Myocyte (in vitro differentiated cells): Measurements from ENCODE around the gene ANKLE2. TPM values are rescaled to one million over a fixed set of nuclear protein-coding genes. Genes with fewer than 3 reads are reported as not detected.
"Not testable (repeated sequence)": the region's sequence is repeated elsewhere in the genome, so short reads cannot be mapped to it uniquely, and the experiment has no call there.

ENCODE experiments used
- DNase-seq: peaks from one replicate; pipeline ENCODE4 v3.0.0-alpha.2; 2012; ENCODE audit warnings: low read depth
- total RNA-seq: library from RNA; depleted of rRNA; stranded (reverse); fragments of >200 nt; gene quantifications from 2 replicates; pipeline ENCODE4 v1.2.3, GENCODE V29; 2014

ANKLE2 gene
- total RNA-seq, 1 donor from 2014 or later, result 51.6 TPM

DNA sequence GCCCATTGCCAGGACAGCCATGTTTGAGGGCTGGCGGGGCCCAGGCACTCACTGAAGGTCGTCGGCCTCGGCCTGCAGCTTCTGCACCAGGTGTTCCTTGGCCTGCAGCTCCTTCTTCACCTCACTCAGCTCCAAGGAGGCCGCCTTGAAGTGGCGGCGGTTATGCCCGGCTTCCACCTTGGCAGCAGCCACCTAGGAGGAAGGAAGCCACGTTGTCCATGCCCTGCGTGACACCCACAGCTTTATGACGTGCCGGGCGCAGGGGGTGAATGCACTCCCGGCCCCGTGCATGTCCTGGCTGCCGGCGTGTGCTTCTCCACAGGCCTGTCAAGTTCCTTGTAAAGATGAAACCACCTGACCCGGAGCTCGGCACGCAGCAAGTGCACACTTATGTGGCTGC is 16.0 kb upstream of the ANKLE2 start:
- no peak for DNase-seq

DNA sequence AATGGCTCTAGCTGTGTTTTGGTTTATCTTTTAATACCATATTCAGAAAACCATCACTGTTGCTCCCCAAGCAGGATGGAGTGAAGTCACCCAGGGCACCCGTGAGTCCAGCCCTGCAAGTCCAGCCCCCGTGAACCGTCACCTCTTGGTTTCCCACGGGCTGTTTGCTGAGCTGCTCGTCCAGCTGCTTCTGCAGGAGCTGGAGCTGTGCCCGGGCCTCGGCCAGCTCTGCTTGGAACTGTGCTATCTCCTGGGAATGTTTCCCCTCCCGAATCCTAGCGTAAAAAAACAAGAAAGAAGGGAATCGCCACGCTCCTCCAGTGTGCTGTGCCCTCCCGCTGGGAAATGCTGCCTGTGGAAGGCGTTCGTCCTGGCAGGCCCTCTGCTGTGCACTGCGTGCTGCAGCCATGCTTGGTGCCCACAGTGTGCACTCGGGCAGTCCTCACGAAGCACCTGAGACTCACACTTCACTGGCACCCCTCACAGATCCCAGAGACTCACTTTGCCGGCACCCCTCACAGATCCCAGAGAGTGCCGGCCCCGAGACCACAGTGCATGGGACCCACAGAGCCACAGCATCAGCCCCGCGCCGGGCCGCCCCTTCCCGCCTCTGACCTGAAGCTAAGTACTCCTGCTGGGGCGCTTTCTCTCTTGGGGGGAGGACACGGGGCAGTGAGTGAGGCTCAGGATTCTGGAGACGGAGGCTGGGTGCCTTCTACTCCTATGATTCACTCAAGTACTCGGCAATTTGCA is 15.4 kb upstream of the ANKLE2 start:
- DNase-seq, result peak; percentile 85

DNA sequence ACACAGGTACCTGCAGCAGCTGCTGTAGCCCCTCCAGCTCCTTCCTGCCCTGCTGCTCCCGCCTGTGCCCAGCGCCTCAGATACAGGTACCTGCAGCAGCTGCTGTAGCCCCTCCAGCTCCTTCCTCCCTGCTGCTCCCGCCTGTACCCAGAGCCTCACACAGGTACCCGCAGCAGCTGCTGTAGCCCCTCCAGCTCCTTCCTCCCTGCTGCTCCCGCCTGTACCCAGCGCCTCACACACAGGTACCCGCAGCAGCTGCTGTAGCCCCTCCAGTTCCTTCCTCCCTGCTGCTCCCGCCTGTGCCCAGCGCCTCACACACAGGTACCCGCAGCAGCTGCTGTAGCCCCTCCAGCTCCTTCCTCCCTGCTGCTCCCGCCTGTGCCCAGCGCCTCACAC is 14.6 kb upstream of the ANKLE2 start:
- DNase-seq, result not testable (repeated sequence)

DNA sequence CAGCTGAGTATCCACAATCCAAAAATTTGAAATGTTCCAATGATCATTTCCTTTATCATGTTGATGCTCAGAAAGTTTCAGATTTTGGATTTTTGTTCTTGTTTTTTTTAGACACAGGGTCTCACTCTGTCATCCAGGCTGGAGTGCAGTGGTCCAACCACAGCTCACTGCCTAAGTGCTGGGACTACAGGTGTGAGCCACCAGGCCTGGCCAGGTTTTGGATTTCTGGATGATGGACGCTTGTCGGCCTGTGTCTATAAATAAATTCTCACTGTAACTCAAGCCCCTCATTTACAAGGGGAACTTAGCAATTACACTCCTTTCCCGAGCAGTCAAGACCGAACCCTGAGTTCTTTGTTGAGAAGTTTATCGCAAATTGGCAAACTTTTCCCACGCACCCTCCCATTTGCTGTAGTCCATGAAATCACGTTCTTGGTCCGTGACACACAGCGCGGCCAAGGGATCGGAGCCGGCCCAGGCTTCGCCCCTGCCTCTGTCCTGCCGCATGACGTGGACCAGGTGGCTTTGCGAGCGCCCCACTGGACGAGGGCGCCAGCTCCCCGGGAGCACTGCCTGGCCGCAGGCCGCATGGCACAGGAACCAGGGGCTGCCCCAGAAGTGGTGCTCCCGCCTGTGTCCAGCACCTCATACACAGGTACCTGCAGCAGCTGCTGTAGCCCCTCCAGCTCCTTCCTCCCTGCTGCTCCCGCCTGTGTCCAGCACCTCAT is 14.0 kb upstream of the ANKLE2 start:
- no peak for DNase-seq

DNA sequence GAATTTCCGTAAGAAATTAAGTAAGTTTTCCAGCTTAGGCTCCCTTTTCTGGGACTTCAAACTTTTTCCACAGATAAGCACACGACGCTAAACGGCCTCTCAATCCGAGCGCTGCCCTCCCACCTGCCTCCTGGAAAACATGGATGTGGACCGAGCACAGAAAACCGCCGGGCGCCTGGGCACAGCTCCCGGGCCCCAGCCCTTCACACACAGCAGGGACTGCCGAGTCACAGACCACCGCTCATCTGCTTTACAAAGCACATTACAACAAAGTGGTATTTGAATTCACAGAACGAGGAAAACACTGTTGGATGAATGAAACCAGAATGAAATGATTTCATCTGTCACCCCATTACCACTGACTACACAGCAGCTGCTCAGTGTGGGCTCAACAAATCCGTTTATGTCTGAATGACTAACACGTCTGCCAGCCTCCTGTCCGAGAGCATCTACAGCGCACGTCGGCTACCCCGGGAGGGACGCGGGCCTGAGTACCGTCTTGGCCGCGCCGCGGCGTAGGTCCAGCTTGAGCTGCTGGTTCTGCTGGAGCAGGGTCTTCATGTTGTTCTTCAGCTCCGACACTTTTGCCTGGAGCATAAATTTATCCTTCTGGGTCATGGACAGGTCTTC is 13.1 kb upstream of the ANKLE2 start:
- peak; percentile 76 for DNase-seq

DNA sequence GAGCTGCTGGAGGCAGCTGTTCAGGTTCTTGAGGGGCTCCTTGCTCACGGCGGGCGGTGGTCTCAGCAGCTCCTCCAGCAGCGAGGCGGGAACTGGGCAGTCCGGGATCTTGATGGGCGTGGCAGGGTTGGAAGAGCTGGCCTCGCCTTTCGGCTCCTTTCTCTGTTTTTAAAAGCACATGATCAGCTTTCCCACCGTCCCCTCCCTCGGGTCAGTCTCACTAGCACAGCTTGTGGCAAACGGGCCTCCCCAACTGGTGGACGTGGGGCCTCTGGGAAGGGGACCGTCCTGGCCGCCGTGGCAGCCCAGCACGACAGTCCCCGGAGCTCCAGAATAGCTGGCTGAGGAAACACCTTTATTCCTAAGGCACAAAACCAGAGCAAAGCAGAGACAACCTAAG is 12.5 kb upstream of the ANKLE2 start:
- no peak for DNase-seq

DNA sequence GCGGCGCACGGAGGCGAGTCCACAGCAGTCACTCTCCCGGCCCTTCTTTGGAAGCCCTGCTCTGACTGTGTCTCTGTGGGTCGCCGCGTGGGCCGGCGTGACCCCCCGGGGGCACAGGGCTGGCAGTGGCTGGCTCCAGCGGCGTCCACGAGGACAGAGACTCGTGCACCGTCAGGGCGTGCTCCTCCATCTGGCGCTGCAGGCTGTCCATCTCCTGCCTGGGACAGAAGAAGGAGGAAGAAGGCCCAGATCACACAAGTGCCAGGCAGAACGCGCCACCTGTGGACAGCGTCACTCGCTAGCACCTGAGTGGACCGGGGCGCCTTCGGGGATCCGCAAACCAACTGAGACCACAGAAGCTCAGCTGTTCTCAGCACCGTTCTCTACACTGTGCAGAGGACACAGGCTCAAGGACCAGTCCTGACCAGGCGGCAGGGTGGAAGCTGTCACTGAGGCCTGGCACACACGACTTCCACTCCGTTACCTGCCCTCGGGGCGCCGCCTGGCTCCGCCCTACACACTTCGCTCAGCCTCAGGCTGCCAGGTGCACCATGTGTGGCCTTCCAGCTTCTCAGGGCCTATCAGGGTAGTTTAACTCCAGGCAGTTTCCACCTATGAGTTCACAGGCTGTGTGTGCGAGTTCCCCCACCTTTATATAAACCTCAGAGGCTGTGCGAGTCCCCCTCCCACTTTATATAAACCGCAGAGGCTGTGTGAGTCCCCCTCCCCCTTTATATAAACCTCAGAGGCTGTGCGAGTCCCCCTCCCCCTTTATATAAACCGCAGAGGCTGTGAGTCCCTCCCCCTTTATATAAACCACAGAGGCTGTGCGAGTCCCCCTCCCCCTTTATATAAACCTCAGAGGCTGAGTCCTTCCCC is 11.7 kb upstream of the ANKLE2 start:
- no peak for DNase-seq

DNA sequence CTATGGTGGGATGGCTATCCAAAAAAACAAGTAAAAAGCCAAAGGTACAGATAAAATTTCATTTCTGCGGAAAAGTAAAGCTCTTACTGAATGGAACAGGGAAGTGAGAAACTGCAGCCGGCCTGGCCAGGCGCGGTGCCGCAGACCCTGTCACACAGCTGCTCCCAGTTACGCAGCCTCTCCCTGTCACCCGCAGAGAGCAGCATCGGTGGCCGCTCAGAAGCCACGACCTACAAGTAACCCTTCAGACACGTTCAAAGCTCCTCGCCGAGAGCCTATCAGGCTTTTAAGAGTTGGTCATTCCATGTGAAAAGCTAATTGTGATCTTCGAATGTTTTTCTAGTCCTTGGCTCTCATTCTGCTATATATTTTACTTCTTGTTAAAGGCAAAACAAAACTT is 11.0 kb upstream of the ANKLE2 start:
- DNase-seq, result no peak

DNA sequence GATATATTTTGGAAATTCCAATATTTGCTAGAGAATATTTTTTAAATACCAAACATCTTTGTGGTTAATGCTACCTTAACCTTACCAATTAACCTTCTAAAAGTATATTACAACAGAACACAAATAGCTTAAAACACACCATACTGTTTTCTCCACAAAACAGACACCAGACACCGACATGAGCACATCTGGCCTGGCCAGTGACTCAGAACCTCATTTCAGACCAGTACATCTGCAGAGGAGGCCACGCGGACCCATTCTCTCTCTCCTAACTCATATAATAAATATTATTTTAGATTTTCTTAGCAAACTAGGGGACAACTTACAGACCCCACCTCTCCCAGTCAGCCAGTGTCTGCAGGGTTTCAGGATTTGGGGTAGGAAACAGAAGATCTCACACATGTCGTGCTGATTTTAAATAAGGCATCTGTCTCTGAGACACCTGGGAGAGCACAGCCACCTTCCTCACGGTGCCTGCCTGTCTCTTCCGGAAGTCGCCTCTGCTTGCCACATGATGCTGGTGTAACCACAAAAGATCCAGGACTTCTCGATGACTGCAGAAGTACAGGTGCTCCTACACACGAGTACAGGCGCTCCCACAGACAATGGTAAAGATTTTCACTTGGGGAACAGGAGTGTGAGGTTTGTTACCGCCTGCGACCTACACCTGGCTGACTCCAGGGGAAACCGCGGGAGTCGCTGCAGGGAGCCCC is 9.7 kb upstream of the ANKLE2 start:
- DNase-seq, result no peak

DNA sequence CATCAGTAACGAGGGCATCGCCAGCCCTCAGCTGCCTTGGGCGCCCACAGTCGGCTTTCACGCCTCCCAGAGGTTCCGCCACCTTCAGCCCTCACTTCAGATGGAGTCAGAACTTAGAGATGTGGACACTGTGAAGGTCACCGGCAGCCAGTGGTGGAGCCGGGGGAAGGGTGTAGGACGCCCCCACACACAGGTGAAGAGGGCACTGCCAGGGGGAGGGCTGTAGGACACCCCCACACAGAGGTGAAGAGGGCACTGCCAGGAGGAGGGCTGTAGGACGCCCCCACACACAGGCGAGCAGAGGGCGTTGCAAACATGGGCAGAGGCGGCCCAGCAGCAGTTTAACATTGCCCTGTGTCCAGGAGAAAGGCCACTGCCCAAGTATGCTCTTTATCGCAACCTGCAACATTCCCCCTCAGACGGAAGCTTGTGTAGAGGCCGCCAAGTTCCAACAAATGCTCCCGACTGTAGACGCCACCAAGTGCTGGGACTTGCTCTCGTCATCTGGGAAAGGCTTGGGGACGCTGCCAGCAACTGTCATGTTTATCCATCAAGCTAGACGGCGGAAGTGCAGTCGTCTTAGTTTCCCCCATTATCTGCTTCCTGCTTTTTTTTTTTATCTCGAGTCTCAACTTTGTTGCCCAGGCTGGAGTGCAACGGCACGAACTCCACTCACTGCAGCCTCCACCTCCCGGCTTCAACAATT is 4.9 kb upstream of the ANKLE2 start:
- DNase-seq, result peak; percentile 42

DNA sequence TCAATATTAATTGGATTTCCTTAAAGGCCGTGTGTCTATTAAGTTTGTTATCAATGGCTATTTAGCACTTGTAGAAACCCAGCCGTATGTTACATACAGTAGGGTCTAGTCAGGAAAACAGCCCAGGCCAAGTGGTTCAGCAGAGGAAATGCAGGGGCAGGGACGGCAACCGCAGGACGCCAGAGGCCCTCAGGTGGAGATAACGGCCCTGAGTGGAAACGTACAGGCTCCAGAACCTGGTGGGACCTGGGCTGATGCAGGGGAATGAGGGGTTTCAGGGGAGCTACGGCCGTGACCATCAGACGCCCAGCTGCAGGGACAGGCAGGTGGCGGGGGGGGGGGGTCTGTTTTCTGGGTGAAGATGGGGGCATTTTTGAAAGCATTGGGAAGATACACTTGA is 3.7 kb upstream of the ANKLE2 start:
- DNase-seq, result no peak

DNA sequence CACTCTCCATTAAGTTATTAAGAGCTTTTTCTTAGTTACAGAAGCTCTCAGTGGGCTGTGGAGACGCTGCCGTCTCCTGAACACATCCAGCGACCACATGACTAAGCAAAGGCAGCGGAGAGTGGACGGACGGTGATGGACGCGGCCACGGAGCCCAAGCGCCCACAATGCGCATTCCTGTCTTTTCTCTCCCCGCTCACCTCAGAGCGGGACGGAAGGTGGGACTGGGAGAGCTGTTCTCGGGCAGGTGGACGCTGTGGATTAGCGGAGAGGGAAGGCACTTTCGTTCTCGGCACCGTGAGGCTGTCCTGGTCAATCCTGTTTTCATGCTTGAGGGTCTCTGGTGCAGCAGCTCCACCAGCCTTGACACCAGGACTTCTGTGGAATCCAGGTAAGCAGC is 2.6 kb upstream of the ANKLE2 start:
- DNase-seq, result no peak

DNA sequence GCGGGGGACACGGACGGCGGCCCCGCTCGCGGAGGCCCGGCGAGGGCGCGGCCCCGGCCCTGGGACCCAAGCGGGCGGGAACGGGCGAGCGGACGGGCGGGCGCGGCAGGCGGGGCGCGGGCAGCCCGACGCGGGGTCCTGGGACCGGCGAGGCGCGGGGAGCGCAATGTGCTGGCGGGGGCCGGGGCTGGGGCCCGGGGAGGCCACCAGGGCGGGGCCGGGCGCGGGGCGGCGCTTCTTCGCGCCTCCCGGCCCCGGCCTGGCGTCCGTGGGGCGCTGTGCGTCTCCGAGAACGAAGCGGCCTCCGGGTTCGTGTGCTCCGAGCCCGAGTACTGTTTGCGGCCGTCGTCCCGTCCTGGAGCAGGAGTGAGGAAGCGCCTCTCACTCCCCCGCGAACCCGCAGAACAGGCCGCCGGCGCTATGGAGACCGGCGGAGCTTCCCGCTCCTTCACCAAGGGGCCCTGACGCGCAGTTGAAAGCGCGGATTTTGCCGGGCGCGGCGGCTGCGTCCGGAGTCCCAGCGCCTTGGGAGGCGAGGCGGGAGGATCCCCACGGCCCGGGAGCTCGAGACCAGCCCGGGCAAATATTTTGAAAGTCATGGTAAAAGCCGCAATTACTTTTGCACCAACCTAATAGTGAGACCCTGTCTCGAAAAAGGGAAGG is 420 bp upstream of the ANKLE2 start:
- DNase-seq, result peak; percentile 90

DNA sequence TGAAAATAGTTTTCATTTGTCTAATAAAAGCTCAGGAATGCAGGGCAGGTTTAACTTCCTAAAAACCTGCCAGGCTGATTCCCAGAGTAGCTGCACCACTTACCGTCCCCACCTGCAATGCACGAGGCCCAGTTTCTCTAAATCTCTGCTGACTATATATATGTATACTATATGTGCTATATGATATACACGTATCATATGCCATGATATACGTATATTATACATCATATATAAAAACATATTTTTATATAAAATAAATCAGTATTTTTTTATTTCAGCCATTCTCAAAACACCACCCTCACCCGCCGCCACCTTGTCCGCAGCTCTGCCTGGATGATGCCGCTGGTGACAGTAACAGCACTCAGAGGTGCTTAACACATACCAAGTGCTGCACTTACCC is 2.3 kb downstream of the ANKLE2 start:
- DNase-seq, result no peak

DNA sequence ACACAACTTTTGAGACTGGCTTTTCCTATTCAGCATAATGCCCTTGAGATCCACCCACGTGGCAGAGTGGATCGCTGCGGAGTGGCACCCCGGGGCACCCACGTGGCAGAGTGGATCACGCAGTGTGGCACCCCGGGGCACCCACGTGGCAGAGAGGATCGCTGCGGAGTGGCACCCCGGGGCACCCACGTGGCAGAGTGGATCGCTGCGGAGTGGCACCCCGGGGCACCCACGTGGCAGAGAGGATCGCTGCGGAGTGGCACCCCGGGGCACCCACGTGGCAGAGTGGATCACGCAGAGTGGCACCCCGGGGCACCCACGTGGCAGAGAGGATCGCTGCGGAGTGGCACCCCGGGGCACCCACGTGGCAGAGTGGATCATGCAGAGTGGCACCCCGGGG is 2.8 kb downstream of the ANKLE2 start:
- not testable (repeated sequence) for DNase-seq

DNA sequence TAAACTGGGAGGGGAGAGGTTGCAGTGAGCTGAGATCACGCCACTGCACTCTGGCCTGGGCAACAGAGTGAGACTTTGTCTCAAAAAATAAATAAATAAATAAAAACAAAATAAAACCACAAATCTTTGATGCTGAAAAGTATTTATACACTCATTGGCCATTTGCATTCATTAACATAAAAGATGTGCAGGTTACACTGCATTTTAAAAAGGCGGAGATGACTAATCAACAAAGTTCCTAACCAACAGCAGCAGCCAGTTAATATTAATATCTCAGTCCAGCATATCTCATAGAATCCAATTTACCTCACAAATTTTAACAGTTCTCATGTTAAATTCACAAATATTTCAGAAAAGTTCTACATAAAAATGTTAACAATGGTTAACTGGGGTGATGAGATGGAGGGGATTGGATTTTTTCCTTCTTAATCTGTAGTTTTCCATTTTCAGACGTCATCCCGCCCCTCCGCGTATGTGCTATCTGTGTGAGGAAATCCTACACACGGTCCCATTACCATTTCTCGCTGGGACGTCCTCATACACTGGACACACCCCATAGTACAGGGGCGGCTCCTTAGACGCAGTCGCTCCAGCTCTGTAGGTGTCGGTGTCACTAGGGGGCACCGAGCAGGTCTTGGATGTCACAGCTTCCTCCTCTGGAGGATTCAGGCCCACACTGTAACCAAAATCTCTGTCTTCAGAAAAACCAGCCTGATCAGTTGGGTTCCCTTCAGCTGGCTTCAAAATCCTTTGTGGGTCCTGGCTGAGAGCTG is 7.3 kb downstream of the ANKLE2 start:
- DNase-seq, result no peak

DNA sequence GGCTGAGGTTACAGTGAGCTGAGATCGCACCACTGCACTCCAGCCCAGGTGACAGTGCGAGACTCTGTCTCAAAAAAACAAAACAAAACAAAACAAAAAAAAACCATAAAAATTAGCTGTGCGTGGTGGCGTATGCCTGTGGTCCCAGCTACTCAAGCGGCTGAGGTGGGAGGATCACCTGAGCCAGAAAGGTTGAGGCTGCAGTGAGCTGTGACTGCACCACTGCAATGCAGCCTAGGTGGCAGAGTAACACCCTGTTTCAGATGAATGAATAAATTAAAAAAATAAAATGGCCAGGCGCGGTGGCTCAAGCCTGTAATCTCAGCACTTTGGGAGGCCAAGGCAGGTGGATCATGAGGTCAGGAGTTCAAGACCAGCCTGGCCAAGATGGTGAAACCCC is 8.0 kb downstream of the ANKLE2 start:
- not testable (repeated sequence) for DNase-seq

DNA sequence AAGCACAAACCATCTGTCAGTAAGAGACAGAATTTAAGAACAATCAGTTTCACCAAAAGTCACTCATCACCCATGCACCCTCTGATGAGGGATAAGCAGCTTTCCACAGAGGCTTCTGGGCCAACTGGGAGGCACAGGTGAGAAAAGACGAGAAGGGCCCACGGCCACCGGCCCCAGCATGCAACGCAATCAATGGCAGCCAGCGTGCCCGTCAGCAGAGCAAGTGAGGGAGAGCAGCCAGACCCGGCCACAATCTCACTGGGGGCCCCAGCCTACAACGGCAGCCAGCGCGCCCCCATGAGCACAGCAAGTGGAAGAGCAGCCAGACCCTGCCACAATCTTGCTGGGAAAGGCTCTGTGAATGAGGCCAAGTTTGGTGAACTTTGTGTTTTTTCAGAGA is 13.3 kb downstream of the ANKLE2 start:
- DNase-seq, result no peak

DNA sequence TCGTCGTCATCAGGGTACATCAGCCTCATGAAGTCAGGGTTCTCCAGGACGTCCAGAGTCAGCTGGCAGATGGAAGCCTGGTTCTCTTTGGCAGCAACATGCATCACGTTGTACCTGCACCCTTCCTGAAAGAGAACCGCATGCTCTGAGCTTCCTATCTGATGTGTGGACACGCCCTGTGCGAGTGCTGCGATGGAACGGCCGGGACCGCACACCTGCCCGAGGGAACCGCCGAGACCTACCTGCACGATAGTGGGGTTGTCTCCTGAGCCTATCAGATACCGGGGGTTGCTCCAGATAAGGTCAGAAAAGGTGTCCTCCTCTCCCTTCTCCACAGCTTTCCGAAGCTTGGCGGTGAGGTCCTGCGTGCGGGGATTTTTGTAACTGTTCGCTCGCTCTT is 13.7 kb downstream of the ANKLE2 start:
- no peak for DNase-seq
